Endothelial cell of umbilical vein (primary cell): Measurements from ENCODE around the gene BTN3A1. TPM values are rescaled to one million over a fixed set of nuclear protein-coding genes. Genes with fewer than 3 reads are reported as not detected.
A peak's percentile ranks its signal among the peaks of the same experiment; 100 is the strongest.

Experiments
- BruUV-seq: library from RNA; stranded (reverse); fragments of 400-500 nt; replicated peaks from 2 replicates; lab custom pipeline; 2021; lab: Mats Ljungman, UMichigan
- CTCF ChIA-PET: fragments of 300-600, 350-600 bp; sonication (Branson Sonifier 250); formaldehyde crosslinking; loops from one replicate; lab custom pipeline; 2021; ENCODE audit warnings: antibody characterized with exemption, inconsistent platforms; lab: Charles Lee
- POLR2A ChIA-PET: fragments of 300-600, 350-600 bp; sonication (Branson Sonifier 250); formaldehyde crosslinking; loops from one replicate; lab custom pipeline; 2021; ENCODE audit warnings: antibody characterized with exemption, inconsistent platforms; lab: Charles Lee
- DNase-seq: peaks from one replicate; pipeline ENCODE4 v3.0.0-alpha.2; 2011; ENCODE audit warnings: low read depth, low spot score
- FAIRE-seq: peaks from 2 replicates; lab custom pipeline; 2011; peaks lifted over from hg19 to GRCh38; lab: Jason Lieb, UNC
- H2AFZ ChIP-seq: 2 replicates; pipeline ENCODE4 v1.6.0; 2012; ENCODE audit warnings: low read depth, low read length, control low read depth, inconsistent platforms
- H3K27ac ChIP-seq: 2 replicates; pipeline ENCODE4 v1.5.1; 2011; ENCODE audit warnings: low read depth, mild to moderate bottlenecking, control low read depth, low read length, moderate library complexity; ENCODE audit not compliant: insufficient read depth
- H3K27me3 ChIP-seq, 2 experiments: 2 replicates each; pipeline versions ENCODE4 v1.6.0 to v1.6.1; 2011; ENCODE audit warnings: low read length in 2 of 2, mixed read lengths in 1 of 2; ENCODE audit not compliant: control insufficient read depth in 2 of 2, insufficient read depth in 2 of 2
- H3K36me3 ChIP-seq, 2 experiments: 2 replicates in 1 of 2; 3 replicates in 1 of 2; pipeline ENCODE4 v1.5.1; 2011; ENCODE audit warnings: low read length in 2 of 2, mild to moderate bottlenecking in 1 of 2, moderate library complexity in 1 of 2; ENCODE audit not compliant: control insufficient read depth in 2 of 2, insufficient read depth in 2 of 2; ENCODE audit errors: extremely low read depth in 1 of 2
- H3K4me1 ChIP-seq: 3 replicates; pipeline ENCODE4 v1.5.1; 2011; ENCODE audit warnings: mild to moderate bottlenecking, low read length; ENCODE audit not compliant: control insufficient read depth, insufficient read depth; ENCODE audit errors: extremely low read depth
- H3K4me2 ChIP-seq: 2 replicates; pipeline ENCODE4 v1.6.1; 2011; ENCODE audit warnings: low read length, control low read depth, mixed read lengths; ENCODE audit not compliant: insufficient read depth
- H3K4me3 ChIP-seq, 3 experiments: fragments of 200-600 bp in 1 of 3; sonication (generic), shearing (Covaris generic) in 1 of 3; replicated peaks in 1 of 3; 2 replicates each; pipeline ENCODE4 v1.5.1; 2011 to 2016; ENCODE audit warnings: control low read depth in 3 of 3, low read length in 3 of 3, mild to moderate bottlenecking in 2 of 3, inconsistent platforms in 1 of 3, low read depth in 1 of 3, moderate library complexity in 1 of 3; ENCODE audit not compliant: insufficient read depth in 1 of 3
- H3K79me2 ChIP-seq: 2 replicates; pipeline ENCODE4 v1.6.0; 2012; ENCODE audit warnings: low read length, inconsistent platforms; ENCODE audit not compliant: control insufficient read depth, insufficient read depth
- H3K9ac ChIP-seq: replicated peaks from 2 replicates; pipeline ENCODE3; 2011; ENCODE audit warnings: low read length, control low read depth; ENCODE audit not compliant: insufficient read depth; ENCODE audit errors: extremely low read depth
- H3K9me1 ChIP-seq: replicated peaks from 3 replicates; pipeline ENCODE4 v1.6.0; 2011; ENCODE audit warnings: mild to moderate bottlenecking, low read length; ENCODE audit not compliant: control insufficient read depth, insufficient read depth; ENCODE audit errors: extremely low read depth
- H3K9me3 ChIP-seq: replicated peaks from 2 replicates; pipeline ENCODE4 v1.5.1; 2012; ENCODE audit warnings: low read length, inconsistent platforms; ENCODE audit not compliant: control insufficient read depth, insufficient read depth
- H4K20me1 ChIP-seq: replicated peaks from 2 replicates; pipeline ENCODE3; 2011; ENCODE audit warnings: mild to moderate bottlenecking, low read length; ENCODE audit not compliant: control insufficient read depth, insufficient read depth; ENCODE audit errors: extremely low read depth
- EZH2 ChIP-seq: IDR thresholded peaks from 2 replicates; pipeline ENCODE4 v1.6.1; 2012; ENCODE audit warnings: borderline replicate concordance, low read depth, mild to moderate bottlenecking, moderate library complexity, low read length, inconsistent platforms; ENCODE audit not compliant: severe bottlenecking
- FOS ChIP-seq: IDR thresholded peaks from 2 replicates; pipeline ENCODE4 v1.6.1; 2011; ENCODE audit warnings: mild to moderate bottlenecking, low read length, moderate library complexity, borderline replicate concordance; ENCODE audit not compliant: insufficient read depth
- GATA2 ChIP-seq: IDR thresholded peaks from 2 replicates; pipeline ENCODE4 v1.7.0; 2011; ENCODE audit warnings: low read depth, mild to moderate bottlenecking, moderate library complexity, mixed read lengths, low read length; ENCODE audit not compliant: insufficient read length, insufficient read depth
- JUN ChIP-seq: IDR thresholded peaks from 2 replicates; pipeline ENCODE4 v1.6.1; 2011; ENCODE audit warnings: borderline replicate concordance, low read depth; ENCODE audit not compliant: insufficient read length, insufficient read depth
- MYC ChIP-seq: IDR thresholded peaks from one replicate; pipeline ENCODE4 v1.6.1; 2011; ENCODE audit warnings: mild to moderate bottlenecking, low read depth, low read length
- POLR2A ChIP-seq: IDR thresholded peaks from 2 replicates; pipeline ENCODE4 v1.6.1; 2012; ENCODE audit warnings: low read depth, mild to moderate bottlenecking, control low read depth, low read length
- POLR2AphosphoS5 ChIP-seq: IDR thresholded peaks from 2 replicates; pipeline ENCODE4 v1.6.1; 2012; ENCODE audit warnings: low read depth, mild to moderate bottlenecking, control low read depth, low read length, moderate library complexity; ENCODE audit not compliant: insufficient read depth
- dilution Hi-C: fragments of 300-500 bp; cut with MboI; formaldehyde crosslinking; loops from one replicate; pipeline ENCODE4 v1.15.0; 2019; ENCODE audit warnings: low sequenced_read_pairs; ENCODE audit not compliant: extremely low pct_ligation_motif_present
- intact Hi-C: fragments of 100-400 bp; cut with micrococcal nuclease; formaldehyde crosslinking; loops from one replicate; pipeline ENCODE4 v1.10.0; 2022
- polyA plus RNA-seq, 4 experiments: library from polyadenylated mRNA; depleted of rRNA in 3 of 4; stranded (reverse) in 3 of 4; unstranded in 1 of 4; fragments of >200 nt; gene quantifications; 2 replicates each; pipeline versions ENCODE4 v1.2.1 to v1.2.3, GENCODE V29; 2011 to 2012; ENCODE audit warnings: missing spikeins in 1 of 4
- total RNA-seq: library from RNA; stranded (reverse); gene quantifications from 2 replicates; pipeline ENCODE4 v1.2.3, GENCODE V29; 2021
- TF ChIP-seq, protein P1 (sequence below): IDR thresholded peaks from 2 replicates; pipeline ENCODE4 v1.6.1; 2011; ENCODE audit not compliant: insufficient read depth, insufficient read length

Gene BTN3A1
- total and polyA plus RNA-seq, 2 donors (not counting 3 experiments of a cell fraction or from before 2014, with no cell fraction given): 7.6 to 12.1 TPM

DNA sequence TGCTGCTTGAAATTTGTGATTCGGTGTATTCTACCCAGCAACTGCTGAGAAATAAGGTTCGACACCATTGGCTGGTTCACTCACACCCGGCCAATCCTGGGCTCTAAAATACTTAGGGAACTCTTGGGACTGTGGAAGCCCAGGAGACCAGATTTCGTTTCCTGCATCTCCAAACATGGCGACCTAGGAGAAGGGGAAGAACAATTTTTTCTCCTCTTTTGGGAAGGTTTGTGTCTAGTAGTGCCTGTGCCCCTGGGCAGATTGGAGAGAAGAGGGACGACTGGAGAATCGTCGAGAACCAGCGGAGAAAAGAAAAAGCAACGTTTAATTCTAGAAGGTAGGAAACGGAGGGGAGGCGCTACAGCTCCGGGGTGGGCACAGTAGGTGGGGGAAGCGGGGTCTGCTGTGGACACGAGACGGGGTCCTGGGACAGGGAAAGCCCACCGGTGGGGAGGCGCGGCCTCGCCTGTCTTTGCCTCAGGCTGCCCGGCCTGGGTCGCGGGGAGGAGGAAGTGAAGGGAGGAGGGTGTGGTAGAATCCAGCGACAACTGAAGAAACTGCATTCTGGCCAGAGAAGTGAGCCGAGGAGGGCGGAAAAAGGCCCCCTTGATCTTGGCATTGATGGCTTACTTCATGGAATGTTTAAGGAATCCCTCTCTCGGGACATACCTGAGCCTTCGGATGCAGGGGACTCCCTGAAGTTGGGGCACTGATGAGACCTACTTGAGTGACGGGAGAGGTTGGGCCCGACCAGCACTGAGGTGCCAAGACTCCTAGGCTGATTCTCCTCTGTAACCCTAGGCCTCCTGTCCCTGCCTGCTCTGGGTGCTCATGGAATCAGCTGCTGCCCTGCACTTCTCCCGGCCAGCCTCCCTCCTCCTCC is 56.0 kb downstream of the BTN3A1 start, which contains the start of gene BTN2A1:
BTN2A1 (plus strand) TSS at position 150 of the 883 bp plus-strand sequence; CDS start at position 832, 682 bp downstream.
- H2AFZ ChIP-seq: peak within 1 kb of the TSS; percentile 99
- peak within 1 kb of the TSS; percentile 99 for H3K9ac ChIP-seq
- peak within 1 kb of the TSS; percentile 92 for H3K27ac ChIP-seq
- FAIRE-seq (peak; percentile 100), DNase-seq (peak; percentile 97)
- ChIA-PET CTCF (no interaction called here), POLR2A (no interaction called here)
- peak within 1 kb of the TSS; percentile 92 to 99 (median 99) for H3K4me3 ChIP-seq
- BruUV-seq: TSS peak; percentile 37
- H3K79me2 ChIP-seq: peaks cover 38% of the 10 kb centered on the region
- no peak for TF ChIP-seq MYC
- no peak for TF ChIP-seq GATA2
- TF ChIP-seq FOS: no peak
- TF ChIP-seq, protein P1, sequence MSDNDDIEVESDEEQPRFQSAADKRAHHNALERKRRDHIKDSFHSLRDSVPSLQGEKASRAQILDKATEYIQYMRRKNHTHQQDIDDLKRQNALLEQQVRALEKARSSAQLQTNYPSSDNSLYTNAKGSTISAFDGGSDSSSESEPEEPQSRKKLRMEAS: no peak
- peak; percentile 18 for TF ChIP-seq POLR2A
- TF ChIP-seq EZH2: no peak
- no peak for TF ChIP-seq JUN
- TF ChIP-seq POLR2AphosphoS5: peak; percentile 30
- H4K20me1 ChIP-seq: no peaks in the 10 kb centered on the region
- H3K9me3 ChIP-seq: no peaks in the 10 kb centered on the region
- H3K27me3 ChIP-seq: no peaks in the 10 kb centered on the region
- intact Hi-C loops (loop anchor here (1.0 to 5.0 kb wide), 5 partner anchors 16 to 116 kb away; partner anchors contain the start of genes BTN2A2 and BTN3A3), dilution Hi-C loops (no loop called here)
- no peaks in the 10 kb centered on the region for H3K9me1 ChIP-seq
- peaks cover 20% of the 10 kb centered on the region for H3K4me1 ChIP-seq
- peak within 1 kb of the TSS; percentile 77 for H3K4me2 ChIP-seq
- H3K36me3 ChIP-seq: peaks cover 0 to 18% of the 10 kb centered on the region in 2 experiments
